Uterus (tissue), 2 donors: ENCODE measurements around the gene NUMB.

Source experiments
- CTCF ChIP-seq, 4 experiments: fragments of 200-600 bp in 2 of 4; fragments of 450-650 bp in 2 of 4; sonication (generic) in 2 of 4; IDR thresholded peaks; one replicate each; pipeline ENCODE4 v1.5.1; 2016 to 2019; ENCODE audit warnings: antibody characterized with exemption in 4 of 4, mild to moderate bottlenecking in 2 of 4, moderate library complexity in 1 of 4
- POLR2A ChIP-seq, 2 donors: fragments of 450-650 bp; IDR thresholded peaks; one replicate each; pipeline ENCODE4 v1.6.1; 2016; ENCODE audit warnings: antibody characterized with exemption in 2 of 2, mild to moderate bottlenecking in 1 of 2, moderate library complexity in 1 of 2

DNA sequence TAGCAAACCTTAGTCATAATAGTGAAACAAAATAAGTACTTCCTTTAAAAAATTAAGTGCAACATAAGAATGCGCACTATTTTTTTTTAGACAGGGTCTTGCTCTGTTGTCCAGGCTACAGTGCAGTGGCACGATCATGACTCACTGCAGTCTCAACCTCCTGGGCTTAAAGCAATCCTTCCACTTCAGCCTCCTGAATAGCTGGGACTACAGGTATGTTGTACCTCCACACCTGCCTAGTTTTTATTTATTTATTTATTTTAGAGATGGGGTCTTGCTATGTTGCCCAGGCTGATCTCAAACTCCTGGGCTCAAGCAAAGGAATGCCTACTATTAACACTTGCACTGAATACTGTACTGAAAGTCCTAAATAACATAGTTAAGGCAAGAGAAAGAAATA, 93.8 kb downstream of the NUMB start:
- TF ChIP-seq CTCF (IDR thresholded peaks at IDR 0.05) (no peak), POLR2A (IDR thresholded peaks at IDR 0.05) (no peak)
